ENCODE data around the gene F3. TPM values are rescaled to one million over a fixed set of nuclear protein-coding genes. Genes with fewer than 3 reads are reported as not detected.

The F3 gene
- total RNA-seq, 2 donors from 2014 or later, result 37.9 to 85.4 TPM

Other genes with a start within 250 kb of the F3 start
- 10 to 100 TPM; 27.4 to 29.8 TPM for gene ABCD3, start 123.4 kb downstream of the F3 start, total RNA-seq